GM18508 (cell line): ENCODE measurements around the gene PARVA.

Source experiments
- ATAC-seq: cut with Tn5 transposase; IDR thresholded peaks from one replicate; pipeline ENCODE4 v1.9.1; 2021; ENCODE audit warnings: moderate number of reproducible peaks; ENCODE audit not compliant: insufficient read depth, unreplicated experiment

PARVA gene

GRCh38 chr11:12489246-12489772 is 111.9 kb downstream of the PARVA start:
- ATAC-seq = no peak

DNA sequence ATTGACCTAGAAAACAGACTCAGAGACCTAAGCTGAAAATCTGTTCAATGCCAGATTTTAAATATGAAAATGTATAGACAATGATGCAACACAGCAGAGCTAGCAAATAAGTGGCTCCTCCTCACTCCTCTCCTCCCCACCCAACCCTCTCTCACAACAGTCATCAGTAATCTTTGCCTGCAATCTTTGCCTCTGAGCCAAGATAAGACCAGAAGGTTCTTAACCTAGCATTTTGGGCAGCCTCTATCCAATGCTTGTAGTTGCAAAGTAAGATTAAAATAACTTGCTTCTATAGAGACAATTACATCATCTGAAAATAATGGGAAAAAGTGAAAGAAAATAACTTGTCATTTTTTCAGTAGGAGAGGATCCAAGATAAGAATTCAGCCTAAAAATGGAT is 117.3 kb downstream of the PARVA start:
- no peak for ATAC-seq

DNA sequence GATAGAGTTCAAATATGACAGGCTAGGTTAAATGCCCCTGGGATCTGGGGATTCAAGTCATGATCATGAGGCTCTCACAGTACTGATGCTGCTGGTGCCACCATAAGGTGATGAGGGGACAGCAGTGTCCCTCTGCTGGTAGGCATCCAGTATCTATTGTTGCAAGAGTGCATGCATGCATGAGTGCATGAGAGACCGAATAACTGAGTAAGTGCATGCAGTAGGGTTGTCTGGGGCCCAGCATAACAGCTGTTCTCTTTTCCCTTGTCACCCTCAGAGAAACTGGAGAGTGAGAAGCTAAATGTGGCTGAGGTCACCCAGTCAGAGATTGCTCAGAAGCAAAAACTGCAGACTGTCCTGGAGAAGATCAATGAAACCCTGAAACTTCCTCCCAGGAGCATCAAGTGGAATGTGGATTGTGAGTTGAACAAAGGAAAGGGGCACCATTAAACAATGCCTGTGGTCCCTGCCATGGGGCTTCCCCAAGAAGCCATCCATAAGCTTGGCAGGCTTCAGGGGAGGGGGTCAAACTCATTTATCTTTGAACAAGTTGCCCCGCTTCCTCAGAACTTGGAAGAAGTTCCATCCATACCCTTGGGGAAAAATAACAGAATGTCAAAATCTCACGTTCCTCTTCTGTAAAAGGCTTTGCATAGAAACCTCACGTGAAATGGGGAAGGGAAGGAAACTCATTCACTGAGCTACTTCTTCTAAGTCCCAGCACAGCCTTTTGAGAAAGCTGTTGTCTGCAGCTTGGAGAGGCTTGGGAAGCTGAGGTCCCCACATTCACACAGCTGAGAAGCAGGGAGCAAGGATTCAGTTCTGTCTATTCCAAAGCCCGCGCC is 119.0 kb downstream of the PARVA start:
- no peak for ATAC-seq

DNA sequence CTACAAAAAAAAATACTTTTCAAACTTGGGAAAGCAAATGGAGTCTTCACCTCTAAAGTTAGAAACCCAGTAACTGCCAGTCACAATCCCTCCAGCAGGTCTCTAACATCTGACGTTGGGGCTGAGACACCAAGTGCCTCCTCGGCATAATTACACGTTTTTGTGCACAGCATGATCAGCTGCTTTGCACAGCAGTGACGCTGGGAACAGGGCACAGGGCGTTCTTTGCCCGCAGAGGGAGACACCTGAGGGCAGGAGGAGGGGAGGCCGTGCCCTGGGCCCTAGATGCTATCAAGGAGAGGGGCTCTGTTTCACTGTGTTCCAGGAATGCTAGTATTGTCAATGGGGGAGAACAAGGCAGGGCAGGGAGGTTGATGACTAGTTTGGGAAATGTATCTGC is 120.1 kb downstream of the PARVA start:
- no peak for ATAC-seq

DNA sequence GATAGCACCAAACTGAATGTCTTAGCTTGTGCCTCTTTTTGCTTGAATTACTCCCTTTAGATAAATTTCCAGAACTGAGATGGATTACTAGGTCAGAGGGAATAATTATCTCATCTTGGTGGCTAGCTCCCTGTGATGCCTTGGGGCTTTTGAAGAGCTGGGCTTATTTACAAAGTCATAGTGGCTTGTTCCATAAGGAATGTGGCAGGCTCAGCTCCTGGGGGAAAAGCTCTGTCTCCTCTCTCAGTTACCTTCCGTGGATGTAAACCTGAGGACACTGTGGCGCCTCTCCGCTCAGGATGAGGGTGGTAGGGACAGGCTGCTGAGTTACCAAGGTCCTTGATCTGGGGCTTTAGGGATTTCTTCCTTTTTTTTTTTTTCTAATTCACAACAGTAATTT is 121.7 kb downstream of the PARVA start:
- ATAC-seq = no peak

DNA sequence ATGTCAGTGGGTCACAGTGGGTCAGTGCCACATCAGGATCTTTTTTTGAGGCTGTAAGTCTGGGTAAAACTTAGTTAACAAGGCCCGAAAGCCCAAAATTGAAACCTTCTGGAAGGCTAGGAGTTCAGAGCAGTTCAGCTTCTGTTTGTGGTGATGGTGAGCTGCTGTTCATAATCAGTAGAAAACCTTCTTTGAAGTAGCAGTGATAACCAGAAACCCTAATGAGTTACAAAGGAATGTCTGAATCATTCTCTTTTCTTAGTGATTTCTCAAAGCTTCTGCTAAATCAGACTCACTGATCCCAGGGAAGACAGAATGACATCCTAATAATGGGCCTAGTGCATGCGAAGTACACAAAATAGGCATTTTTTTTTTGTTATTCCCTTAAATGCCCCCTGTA is 124.7 kb downstream of the PARVA start:
- ATAC-seq = no peak

DNA sequence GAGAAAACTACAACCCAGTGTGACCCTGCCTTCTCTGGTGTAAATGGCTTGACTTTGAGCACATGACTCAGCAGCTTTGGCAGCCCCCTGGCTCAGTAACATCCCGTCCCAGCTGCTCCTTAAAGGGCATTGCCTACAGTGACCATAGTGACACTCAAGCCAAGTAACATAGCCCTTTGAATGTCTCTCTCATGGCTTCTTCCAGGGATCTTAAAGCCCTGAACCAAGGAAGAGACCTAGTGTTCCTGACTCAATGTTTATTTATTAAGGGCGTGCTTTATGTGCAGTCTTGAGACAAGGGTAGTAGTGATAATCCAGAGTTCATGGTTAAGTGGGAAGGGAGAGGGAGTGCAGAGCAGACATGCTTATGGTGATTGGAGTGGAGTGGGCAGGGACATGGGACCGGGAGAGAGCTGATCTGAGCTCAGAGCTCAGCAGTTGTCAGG is 125.7 kb downstream of the PARVA start:
- no peak for ATAC-seq

- ATAC-seq = no peak
Measured at GRCh38 chr11:12503886-12504285, 126.5 kb downstream of the PARVA start.

DNA sequence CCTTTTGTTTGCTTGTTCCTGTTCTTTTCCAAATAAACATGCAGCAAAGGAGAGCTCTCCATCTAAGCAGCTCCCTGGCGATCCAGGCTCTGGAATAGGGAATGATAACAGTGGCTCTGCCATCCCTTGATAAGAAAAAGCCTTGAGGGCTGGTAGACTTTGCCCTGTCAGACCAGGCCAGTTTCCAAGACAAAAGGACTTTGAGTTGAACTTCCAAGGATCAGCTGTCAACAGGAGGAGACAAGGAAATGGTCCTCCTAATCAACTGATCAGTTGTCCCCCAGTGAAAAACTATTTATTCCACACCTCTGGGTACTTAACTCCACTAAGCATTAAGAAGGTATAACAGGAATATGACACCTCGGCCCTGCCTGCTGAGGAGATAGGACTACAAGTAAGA is 127.8 kb downstream of the PARVA start:
- ATAC-seq = no peak

GRCh38 chr11:12506404-12506921 is 129.1 kb downstream of the PARVA start:
- no peak for ATAC-seq

- no peak for ATAC-seq
Measured at GRCh38 chr11:12507391-12507790, 130.0 kb downstream of the PARVA start.

- no peak for ATAC-seq
Measured at GRCh38 chr11:12508151-12508751, 130.9 kb downstream of the PARVA start.

- no peak for ATAC-seq
Measured at GRCh38 chr11:12509371-12509770, 132.0 kb downstream of the PARVA start.

- ATAC-seq = no peak
Measured at GRCh38 chr11:12512132-12512531, 134.8 kb downstream of the PARVA start.

DNA sequence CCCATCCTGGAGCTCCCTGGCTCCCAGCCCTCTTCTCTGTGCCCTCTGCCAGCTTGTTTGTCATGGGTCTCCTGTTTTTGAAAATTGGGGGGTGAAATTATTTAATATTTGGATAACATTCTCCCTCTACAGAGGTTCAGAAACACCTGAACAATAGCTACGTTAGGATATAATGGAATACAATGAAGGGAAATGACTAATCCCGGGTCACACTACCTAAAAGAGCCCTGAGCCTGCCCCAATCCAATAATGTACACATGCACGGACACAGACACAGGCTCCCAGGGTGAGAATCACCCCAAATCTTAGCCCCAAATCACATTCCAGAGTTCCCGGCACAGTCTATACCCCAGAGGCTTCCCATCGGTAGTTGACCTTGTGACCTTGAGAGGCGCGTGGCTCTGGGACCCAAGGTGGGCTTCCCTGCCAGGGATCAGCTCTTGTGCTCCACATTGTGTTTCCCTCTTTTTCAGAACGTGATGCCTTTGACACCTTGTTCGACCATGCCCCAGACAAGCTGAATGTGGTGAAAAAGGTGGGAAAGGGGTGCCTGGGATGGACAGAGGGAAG is 135.5 kb downstream of the PARVA start:
- no peak for ATAC-seq

DNA sequence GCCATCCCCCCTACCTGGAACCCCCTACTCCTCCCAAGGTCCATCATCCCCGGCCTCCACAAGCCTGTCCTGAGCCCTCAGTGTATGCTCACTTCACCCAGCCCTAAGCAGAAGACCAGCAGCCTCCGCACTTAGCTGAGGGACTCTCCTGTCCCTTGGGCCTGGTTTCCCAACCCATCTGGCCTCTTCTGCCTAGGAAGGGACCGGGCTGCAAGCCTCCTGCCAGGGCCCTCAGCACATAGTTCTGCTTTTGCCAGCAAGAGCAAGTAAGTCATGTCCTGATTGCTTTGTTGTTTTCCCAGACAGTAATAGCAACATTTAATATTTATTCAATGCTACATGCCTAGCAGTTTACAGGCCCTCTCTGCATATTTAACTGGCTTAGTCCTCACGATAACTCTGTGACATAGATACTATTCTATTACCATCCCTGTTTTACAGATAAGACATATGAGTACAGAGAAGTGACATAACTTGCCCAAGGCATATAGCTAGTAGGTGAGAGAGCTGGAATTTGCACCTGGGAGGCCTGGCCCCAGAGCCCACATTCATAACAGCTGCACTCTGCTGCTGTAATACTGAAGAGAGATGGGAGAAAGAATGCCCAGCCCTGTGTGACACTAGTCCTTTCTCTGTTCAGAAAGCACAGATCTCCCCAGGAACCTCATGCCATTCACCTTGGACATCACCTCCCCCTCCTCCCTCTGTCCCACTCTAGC is 139.2 kb downstream of the PARVA start:
- no peak for ATAC-seq

DNA sequence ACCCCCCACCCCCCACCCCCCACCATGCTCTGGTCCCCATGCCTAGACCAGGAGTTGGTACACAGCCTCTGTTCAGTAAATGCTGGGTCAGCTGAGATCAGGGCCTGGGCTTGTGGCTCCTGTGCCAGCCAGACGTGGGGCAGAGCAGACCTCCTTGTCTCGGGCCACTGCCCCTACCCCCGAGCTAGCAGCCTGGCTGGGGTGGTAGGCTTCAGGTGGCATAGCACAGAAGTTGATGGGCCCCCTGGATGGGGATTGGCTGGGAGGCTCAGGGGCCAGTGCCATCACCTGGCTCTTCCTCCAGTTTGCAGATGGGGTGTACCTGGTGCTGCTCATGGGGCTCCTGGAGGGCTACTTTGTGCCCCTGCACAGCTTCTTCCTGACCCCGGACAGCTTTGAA is 139.9 kb downstream of the PARVA start:
- no peak for ATAC-seq

DNA sequence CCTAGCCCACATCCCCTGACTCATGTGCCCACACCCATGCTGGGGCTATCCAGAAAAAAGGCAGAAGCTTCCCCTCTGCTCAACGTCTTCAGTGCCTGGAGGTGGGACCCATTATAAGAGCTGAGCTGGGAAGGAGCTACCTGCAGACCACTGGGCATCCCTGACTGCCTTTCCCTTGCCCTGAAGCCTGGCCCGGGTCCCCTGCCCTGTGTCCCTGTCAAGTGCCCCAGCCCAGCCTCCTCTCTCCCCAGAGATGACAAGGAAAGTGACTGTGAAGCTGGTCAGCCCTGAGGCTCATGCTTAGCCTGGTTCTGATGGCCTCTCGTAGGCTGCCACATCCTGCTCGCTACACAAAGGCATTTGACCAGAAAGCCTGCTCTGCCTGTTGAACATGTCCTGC is 140.4 kb downstream of the PARVA start:
- ATAC-seq = no peak

GRCh38 chr11:12518606-12519385 is 141.4 kb downstream of the PARVA start:
- ATAC-seq = no peak

- ATAC-seq = no peak
Measured at GRCh38 chr11:12520054-12520453, 142.7 kb downstream of the PARVA start.
